GM19351 (cell line): Measurements from ENCODE around the gene NDRG2.
"Not testable (repeated sequence)": the region's sequence is repeated elsewhere in the genome, so short reads cannot be mapped to it uniquely, and the experiment has no call there.

Experiments used
- ATAC-seq: cut with Tn5 transposase; IDR thresholded peaks from one replicate; pipeline ENCODE4 v1.9.1; 2021; ENCODE audit warnings: mild to moderate bottlenecking, moderate library complexity; ENCODE audit not compliant: unreplicated experiment

NDRG2 gene

GRCh38 chr14:21016413-21017190, 8.3 kb downstream of the NDRG2 start:
- no peak for ATAC-seq

GRCh38 chr14:21015312-21015711, 9.5 kb downstream of the NDRG2 start:
- ATAC-seq, result no peak

- peak; percentile 48 for ATAC-seq
Measured at GRCh38 chr14:21014761-21015190, 10.1 kb downstream of the NDRG2 start.

GRCh38 chr14:21011136-21011535, 13.7 kb downstream of the NDRG2 start:
- no peak for ATAC-seq

- not testable (repeated sequence) for ATAC-seq
Measured at GRCh38 chr14:21009721-21010120, 15.1 kb downstream of the NDRG2 start.

- ATAC-seq, result no peak
Measured at GRCh38 chr14:21003788-21004346, 21.0 kb downstream of the NDRG2 start.

GRCh38 chr14:21001218-21001617, 23.6 kb downstream of the NDRG2 start:
- no peak for ATAC-seq

GRCh38 chr14:20999591-20999990, 25.3 kb downstream of the NDRG2 start:
- no peak for ATAC-seq

GRCh38 chr14:20998674-20999366, 26.0 kb downstream of the NDRG2 start, which contains the start of gene SLC39A2:
Gene SLC39A2, plus strand, starts transcription at chr14:20999293. Its CDS starts 154 bp downstream, at chr14:20999447.
- ATAC-seq, result no peak

GRCh38 chr14:20998139-20998538, 26.7 kb downstream of the NDRG2 start:
- no peak for ATAC-seq

GRCh38 chr14:20997564-20997963, 27.3 kb downstream of the NDRG2 start:
- ATAC-seq, result no peak

- no peak for ATAC-seq
Measured at GRCh38 chr14:20997115-20997514, 27.7 kb downstream of the NDRG2 start.

- ATAC-seq, result no peak
Measured at GRCh38 chr14:20996521-20996920, 28.3 kb downstream of the NDRG2 start.

- peak; percentile 96 for ATAC-seq
Measured at GRCh38 chr14:20989787-20990600, 34.9 kb downstream of the NDRG2 start, which contains the start of gene METTL17. Gene METTL17, plus strand, starts transcription at chr14:20989980. Its CDS starts 23 bp downstream, at chr14:20990003.

- ATAC-seq, result no peak
Measured at GRCh38 chr14:20989471-20989786, 35.4 kb downstream of the NDRG2 start.

- no peak for ATAC-seq
Measured at GRCh38 chr14:20988717-20989470, 36.0 kb downstream of the NDRG2 start.

- no peak for ATAC-seq
Measured at GRCh38 chr14:20986811-20987210, 38.0 kb downstream of the NDRG2 start.

- not testable (repeated sequence) for ATAC-seq
Measured at GRCh38 chr14:20985650-20986049, 39.2 kb downstream of the NDRG2 start.

- ATAC-seq, result no peak
Measured at GRCh38 chr14:20982646-20983369, 42.1 kb downstream of the NDRG2 start.

- ATAC-seq, result no peak
Measured at GRCh38 chr14:20980906-20981305, 44.0 kb downstream of the NDRG2 start.
